ENCODE measurements around the gene OR1L1. TPM values are rescaled to one million over a fixed set of nuclear protein-coding genes. Genes with fewer than 3 reads are reported as not detected.

The OR1L1 gene
- total RNA-seq, 4 donors from 2014 or later: not detected

DNA sequence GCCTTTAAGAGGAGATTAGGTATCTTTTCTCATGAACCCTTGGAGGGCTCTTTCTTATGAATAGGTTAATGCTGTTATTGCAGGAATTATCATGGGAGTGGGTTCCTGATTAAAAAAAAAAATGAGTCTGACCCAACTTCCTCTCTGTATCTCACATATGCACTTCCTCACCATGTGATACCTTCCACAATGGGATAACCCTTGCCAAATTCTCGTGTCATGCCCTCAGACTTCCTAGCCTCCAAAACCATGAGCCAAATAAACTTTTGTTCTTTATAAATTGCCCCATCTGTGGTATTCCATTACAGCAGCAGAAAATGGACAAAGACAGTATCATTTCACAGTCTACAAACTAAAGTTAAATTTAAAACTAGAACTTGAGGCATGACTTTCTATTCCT is 5.1 kb upstream of the OR1L1 start:
- 11 to 33% methylated on average over 1 of the region's 1 CpG for WGBS, 2 donors (ENCODE audit: low coverage in 1 of 2)
- in situ Hi-C loops (cut with MboI; ENCODE audit: low pct_ligation_motif_present in 1 of 4, low pct_unique_long_range_greater_than_20kb in 1 of 4, low sequenced_read_pairs in 3 of 4): no loop called here
- no peak for DNase-seq
- no peak overlapping the region for H3K4me3 ChIP-seq
- TF ChIP-seq EP300 (IDR thresholded peaks at IDR 0.05; ENCODE audit: low read depth): no peak
- TF ChIP-seq POLR2A (IDR thresholded peaks at IDR 0.05): no peak
- TF ChIP-seq, protein P1, sequence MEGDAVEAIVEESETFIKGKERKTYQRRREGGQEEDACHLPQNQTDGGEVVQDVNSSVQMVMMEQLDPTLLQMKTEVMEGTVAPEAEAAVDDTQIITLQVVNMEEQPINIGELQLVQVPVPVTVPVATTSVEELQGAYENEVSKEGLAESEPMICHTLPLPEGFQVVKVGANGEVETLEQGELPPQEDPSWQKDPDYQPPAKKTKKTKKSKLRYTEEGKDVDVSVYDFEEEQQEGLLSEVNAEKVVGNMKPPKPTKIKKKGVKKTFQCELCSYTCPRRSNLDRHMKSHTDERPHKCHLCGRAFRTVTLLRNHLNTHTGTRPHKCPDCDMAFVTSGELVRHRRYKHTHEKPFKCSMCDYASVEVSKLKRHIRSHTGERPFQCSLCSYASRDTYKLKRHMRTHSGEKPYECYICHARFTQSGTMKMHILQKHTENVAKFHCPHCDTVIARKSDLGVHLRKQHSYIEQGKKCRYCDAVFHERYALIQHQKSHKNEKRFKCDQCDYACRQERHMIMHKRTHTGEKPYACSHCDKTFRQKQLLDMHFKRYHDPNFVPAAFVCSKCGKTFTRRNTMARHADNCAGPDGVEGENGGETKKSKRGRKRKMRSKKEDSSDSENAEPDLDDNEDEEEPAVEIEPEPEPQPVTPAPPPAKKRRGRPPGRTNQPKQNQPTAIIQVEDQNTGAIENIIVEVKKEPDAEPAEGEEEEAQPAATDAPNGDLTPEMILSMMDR (IDR thresholded peaks at IDR 0.05): no peak
- TF ChIP-seq POLR2AphosphoS5 (IDR thresholded peaks at IDR 0.05): no peak
- H3K9me3 ChIP-seq: no peaks in the 10 kb centered on the region
- no peaks in the 10 kb centered on the region for H3K27me3 ChIP-seq
- H3K36me3 ChIP-seq: no peaks in the 10 kb centered on the region
- no peak overlapping the region for H3K27ac ChIP-seq
- intact Hi-C loops (cut with DNase I; ENCODE audit: low total_unique reads): no loop called here
- no peaks in the 10 kb centered on the region for H3K4me1 ChIP-seq

DNA sequence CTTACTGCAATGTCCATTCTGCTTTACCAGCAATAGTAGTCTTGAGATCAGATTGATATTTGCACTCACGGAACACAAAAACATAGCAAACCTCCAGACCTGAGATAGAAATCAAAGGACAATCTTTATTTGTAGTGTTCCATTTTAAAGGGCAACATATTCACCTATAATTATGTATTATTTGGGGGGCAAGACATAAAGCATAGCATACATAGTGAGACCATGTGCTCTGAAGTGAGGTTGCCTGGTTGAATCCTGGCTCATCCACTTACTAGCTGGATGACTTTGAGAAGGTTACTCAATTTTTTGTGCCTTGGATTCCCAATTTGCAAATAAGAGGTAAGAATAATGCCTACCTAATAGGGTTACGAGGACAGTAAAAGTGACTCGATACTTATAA is 4.0 kb upstream of the OR1L1 start, which contains the start of gene OR1B1:
OR1B1 (minus strand) TSS at position 101 of the 400 bp plus-strand sequence.
- no peak within 1 kb of the TSS for H3K4me3 ChIP-seq
- WGBS, 2 donors (ENCODE audit: low coverage in 1 of 2): 94 to 100% methylated on average over 2 to 3 of the region's 3 CpGs
- no peak for DNase-seq
- in situ Hi-C loops (cut with MboI; ENCODE audit: low pct_ligation_motif_present in 1 of 4, low pct_unique_long_range_greater_than_20kb in 1 of 4, low sequenced_read_pairs in 3 of 4) (no loop called here), intact Hi-C loops (cut with DNase I; ENCODE audit: low total_unique reads) (no loop called here)
- no peaks in the 10 kb centered on the region for H3K9me3 ChIP-seq
- no peak within 1 kb of the TSS for H3K27ac ChIP-seq
- no peaks in the 10 kb centered on the region for H3K27me3 ChIP-seq
- no peaks in the 10 kb centered on the region for H3K4me1 ChIP-seq
- TF ChIP-seq POLR2A (IDR thresholded peaks at IDR 0.05) (no peak), EP300 (IDR thresholded peaks at IDR 0.05; ENCODE audit: low read depth) (no peak), POLR2AphosphoS5 (IDR thresholded peaks at IDR 0.05) (no peak)
- TF ChIP-seq, protein P1 (IDR thresholded peaks at IDR 0.05): no peak
- no peaks in the 10 kb centered on the region for H3K36me3 ChIP-seq

DNA sequence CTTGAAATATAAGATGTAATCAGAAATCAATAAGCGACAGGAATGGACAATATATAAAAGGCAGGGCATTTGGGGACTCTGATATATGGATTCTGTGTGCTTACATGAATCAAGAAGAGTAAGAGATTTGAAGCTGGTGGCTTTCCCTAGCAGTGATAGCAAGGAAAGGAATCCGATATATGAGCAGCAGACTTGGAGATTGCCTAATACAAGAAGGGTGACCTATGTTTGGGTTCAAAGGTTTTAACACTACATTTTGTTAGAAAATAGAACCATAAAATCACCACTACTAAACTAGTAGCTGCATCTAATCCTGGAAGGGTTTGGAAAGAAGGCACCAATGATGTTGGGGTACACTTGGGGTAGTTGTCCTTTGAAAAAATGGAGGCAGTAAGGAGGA is 11.0 kb downstream of the OR1L1 start:
- Histone ChIP-seq H3K4me1 (no peaks in the 10 kb centered on the region), H3K4me3 (no peak overlapping the region), H3K27ac (no peak overlapping the region), H3K27me3 (no peaks in the 10 kb centered on the region), H3K9me3 (peaks cover 10 to 11% of the 10 kb centered on the region in 2 donors), H3K36me3 (no peaks in the 10 kb centered on the region)
- no peak for DNase-seq
- no peak for TF ChIP-seq POLR2A (IDR thresholded peaks at IDR 0.05)
- TF ChIP-seq, protein P1 (IDR thresholded peaks at IDR 0.05): no peak
- no peak for TF ChIP-seq POLR2AphosphoS5 (IDR thresholded peaks at IDR 0.05)
- no peak for TF ChIP-seq EP300 (IDR thresholded peaks at IDR 0.05; ENCODE audit: low read depth)
- intact Hi-C loops (cut with DNase I; ENCODE audit: low total_unique reads): no loop called here
- in situ Hi-C loops (cut with MboI; ENCODE audit: low pct_ligation_motif_present in 1 of 4, low pct_unique_long_range_greater_than_20kb in 1 of 4, low sequenced_read_pairs in 3 of 4): no loop called here
- 78 to 82% methylated on average over 1 to 2 of the region's 2 CpGs for WGBS, 2 donors (ENCODE audit: low coverage in 1 of 2)

DNA sequence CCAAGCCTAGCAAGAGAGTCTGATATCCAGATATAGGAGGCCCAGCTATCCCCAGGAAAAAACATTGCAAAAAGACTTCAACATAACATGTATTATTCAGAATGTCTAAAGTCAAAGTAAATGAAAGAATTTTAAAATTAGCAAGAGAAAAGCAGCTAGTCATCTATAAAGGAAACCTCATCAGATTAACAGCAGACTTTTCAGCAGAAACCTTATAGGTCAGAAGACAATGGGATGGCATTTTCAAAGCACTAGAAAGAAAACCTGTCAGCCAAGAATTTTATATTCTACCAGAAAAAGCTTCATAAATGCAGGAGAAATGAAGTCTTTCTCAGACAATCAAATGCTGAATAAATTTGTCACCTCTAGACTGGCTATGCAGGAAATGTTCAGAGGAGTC is 23.3 kb downstream of the OR1L1 start:
- Histone ChIP-seq H3K4me3 (no peak overlapping the region), H3K27me3 (no peaks in the 10 kb centered on the region), H3K4me1 (no peaks in the 10 kb centered on the region), H3K36me3 (no peaks in the 10 kb centered on the region), H3K9me3 (peaks cover 6 to 8% of the 10 kb centered on the region in 2 donors), H3K27ac (no peak overlapping the region)
- DNase-seq: no peak
- in situ Hi-C loops (cut with MboI; ENCODE audit: low pct_ligation_motif_present in 1 of 4, low pct_unique_long_range_greater_than_20kb in 1 of 4, low sequenced_read_pairs in 3 of 4): no loop called here
- TF ChIP-seq POLR2AphosphoS5 (IDR thresholded peaks at IDR 0.05) (no peak), POLR2A (IDR thresholded peaks at IDR 0.05) (no peak), EP300 (IDR thresholded peaks at IDR 0.05; ENCODE audit: low read depth) (no peak)
- TF ChIP-seq, protein P1 (IDR thresholded peaks at IDR 0.05): no peak
- intact Hi-C loops (cut with DNase I; ENCODE audit: low total_unique reads): no loop called here
